Measurements from ENCODE around the gene TMEM163.

DNA sequence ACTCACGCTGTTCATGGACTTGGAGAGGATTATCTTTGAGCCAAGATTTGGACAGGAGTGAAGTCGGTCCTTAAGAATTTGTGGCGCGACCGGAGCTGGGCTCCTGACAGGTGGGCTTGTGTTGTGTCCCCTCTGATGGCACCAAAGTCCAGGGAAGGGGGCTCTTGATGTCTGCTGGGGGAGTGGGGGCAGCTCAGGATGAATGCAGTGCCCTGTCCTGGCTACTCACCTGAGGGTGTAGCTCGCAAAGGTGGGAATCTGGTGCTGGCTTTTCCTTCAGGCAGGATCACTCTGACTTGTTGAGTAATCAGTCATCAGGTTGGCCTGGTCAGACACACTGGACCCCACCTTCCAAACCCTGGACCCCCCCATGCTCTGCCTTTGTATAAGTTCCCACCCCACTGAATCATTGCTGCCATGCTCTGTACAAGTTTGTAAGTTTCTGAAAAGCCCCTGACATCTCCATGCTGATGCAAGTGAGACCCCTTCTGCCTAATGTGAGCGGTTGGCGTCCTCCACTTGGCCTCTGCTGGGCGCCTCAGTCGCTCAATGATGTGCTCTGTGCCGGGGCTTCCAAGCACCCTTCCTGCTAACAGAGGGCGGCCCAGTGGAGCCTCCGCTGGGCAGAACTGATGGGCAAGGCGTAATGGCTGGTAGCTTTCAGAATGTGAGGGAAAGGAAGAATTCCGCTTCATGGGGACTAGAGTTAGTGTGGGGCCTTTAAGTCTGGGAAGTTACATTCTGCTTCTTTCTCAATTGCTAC lies 268.9 kb downstream of the TMEM163 start:
- TF ChIP-seq, protein P1, sequence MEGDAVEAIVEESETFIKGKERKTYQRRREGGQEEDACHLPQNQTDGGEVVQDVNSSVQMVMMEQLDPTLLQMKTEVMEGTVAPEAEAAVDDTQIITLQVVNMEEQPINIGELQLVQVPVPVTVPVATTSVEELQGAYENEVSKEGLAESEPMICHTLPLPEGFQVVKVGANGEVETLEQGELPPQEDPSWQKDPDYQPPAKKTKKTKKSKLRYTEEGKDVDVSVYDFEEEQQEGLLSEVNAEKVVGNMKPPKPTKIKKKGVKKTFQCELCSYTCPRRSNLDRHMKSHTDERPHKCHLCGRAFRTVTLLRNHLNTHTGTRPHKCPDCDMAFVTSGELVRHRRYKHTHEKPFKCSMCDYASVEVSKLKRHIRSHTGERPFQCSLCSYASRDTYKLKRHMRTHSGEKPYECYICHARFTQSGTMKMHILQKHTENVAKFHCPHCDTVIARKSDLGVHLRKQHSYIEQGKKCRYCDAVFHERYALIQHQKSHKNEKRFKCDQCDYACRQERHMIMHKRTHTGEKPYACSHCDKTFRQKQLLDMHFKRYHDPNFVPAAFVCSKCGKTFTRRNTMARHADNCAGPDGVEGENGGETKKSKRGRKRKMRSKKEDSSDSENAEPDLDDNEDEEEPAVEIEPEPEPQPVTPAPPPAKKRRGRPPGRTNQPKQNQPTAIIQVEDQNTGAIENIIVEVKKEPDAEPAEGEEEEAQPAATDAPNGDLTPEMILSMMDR (IDR thresholded peaks at IDR 0.05): no peak
- TF ChIP-seq CREM (CRISPR knock-in tag; IDR thresholded peaks at IDR 0.05) (no peak), SP1 (CRISPR knock-in tag; conservative IDR thresholded peaks at IDR 0.05) (no peak), ELF4 (CRISPR knock-in tag; IDR thresholded peaks at IDR 0.05; ENCODE audit: low read depth) (no peak), SMAD3 (CRISPR knock-in tag; IDR thresholded peaks at IDR 0.05; ENCODE audit: borderline replicate concordance) (no peak), KAT7 (CRISPR knock-in tag; IDR thresholded peaks at IDR 0.05; ENCODE audit: borderline replicate concordance) (no peak), SMAD4 (CRISPR knock-in tag; IDR thresholded peaks at IDR 0.05) (no peak)

Measured in WTC11 (cell line).